ENCODE measurements around the gene AOC3. TPM values are rescaled to one million over a fixed set of nuclear protein-coding genes. Genes with fewer than 3 reads are reported as not detected.

The AOC3 gene
- total and polyA plus RNA-seq, 2 of the 8 experiments (the other 6 are each of a cell fraction or from before 2014, with no cell fraction given), result 2.5 to 2.7 TPM

DNA sequence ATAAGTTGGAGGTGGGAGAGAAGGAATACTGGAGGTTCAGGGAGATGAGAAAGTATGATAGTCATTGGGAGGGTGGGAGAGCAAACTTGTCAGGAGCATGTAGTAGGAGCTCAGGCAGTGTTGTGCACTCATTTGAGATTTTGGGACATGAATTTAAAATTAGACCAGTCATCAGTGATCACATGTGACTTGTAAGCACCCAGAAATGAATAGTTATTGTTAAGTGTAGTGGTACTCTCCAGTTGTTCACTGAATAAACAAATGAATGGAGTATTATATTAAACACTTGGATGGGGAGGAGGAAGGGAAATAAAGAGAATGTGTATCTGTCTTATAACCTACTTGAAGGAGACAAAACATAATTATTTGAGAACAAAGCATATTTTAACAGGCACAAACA, 20.0 kb upstream of the AOC3 start:
- TF ChIP-seq NANOG (IDR thresholded peaks at IDR 0.05; ENCODE audit: insufficient read depth, low read depth, low read length, poor library complexity, severe bottlenecking), result no peak
- no peak overlapping the region for H2BK20ac ChIP-seq (ENCODE audit: low read length)
- H2AFZ ChIP-seq (ENCODE audit: low read length), result no peak overlapping the region
- no peak overlapping the region for H3K4me3 ChIP-seq (ENCODE audit: extremely low read depth in 1 of 4, insufficient read depth in 2 of 4, low read depth in 3 of 4, low read length in 4 of 4)
- ChIA-PET CTCF (ENCODE audit: partially characterized antibody) (interaction anchor here (4.2 kb wide), 1 partner anchor 10 kb away, joined by 45 read pairs; the partner anchor contains the start of gene BECN1), POLR2A (ENCODE audit: partially characterized antibody) (interaction anchor here (1.6 to 8.9 kb wide), 4 partner anchors 8 to 167 kb away, joined by 3 to 69 read pairs (median 5); partner anchors contain the start of gene BECN1)
- no peak overlapping the region for H4K5ac ChIP-seq (ENCODE audit: insufficient read length, low read depth, low read length)
- no peak overlapping the region for H3K4ac ChIP-seq (replicated peaks; ENCODE audit: insufficient read length, low read depth, low read length)
- no peak overlapping the region for H4K91ac ChIP-seq (replicated peaks; ENCODE audit: insufficient read length, low read length)
- H3K79me1 ChIP-seq (ENCODE audit: low read depth, low read length), result peaks cover 2% of the 10 kb centered on the region; the same call in 1 of the 2 replicates
- H3K56ac ChIP-seq (replicated peaks; ENCODE audit: insufficient read length, low read depth, low read length), result no peak overlapping the region
- FAIRE-seq, result no peak
- no peak overlapping the region for H3K18ac ChIP-seq (ENCODE audit: extremely low read depth, low read length)
- no peak overlapping the region for H3K4me2 ChIP-seq (ENCODE audit: insufficient read depth in 1 of 2, low read depth in 2 of 2, low read length in 2 of 2)
- no peak overlapping the region for H2BK120ac ChIP-seq (replicated peaks; ENCODE audit: low read depth, low read length)
- peaks cover 9% of the 10 kb centered on the region for H3K23me2 ChIP-seq (ENCODE audit: low read depth, low read length)
- no peak overlapping the region for H2BK15ac ChIP-seq (ENCODE audit: low read length)
- no peak overlapping the region for H2BK5ac ChIP-seq (ENCODE audit: low read depth, low read length)
- H3K27me3 ChIP-seq (replicated peaks in 1 of 4; ENCODE audit: control insufficient read depth in 3 of 4, extremely low read depth in 1 of 4, insufficient read depth in 3 of 4, low read length in 3 of 4), result no peaks in the 10 kb centered on the region
- H4K8ac ChIP-seq (ENCODE audit: extremely low read depth, insufficient read depth, low read length), result no peak overlapping the region
- H3K4me1 ChIP-seq (replicated peaks in 1 of 4; ENCODE audit: control insufficient read depth in 3 of 4, insufficient read depth in 4 of 4, low read length in 3 of 4), result peaks cover 0 to 2% (median 0%) of the 10 kb centered on the region in 4 experiments; a peak in 2 of 7 replicates
- H2AK5ac ChIP-seq (ENCODE audit: low read depth, low read length), result no peak overlapping the region
- no peak overlapping the region for H3K9ac ChIP-seq (replicated peaks in 1 of 4; ENCODE audit: extremely low read depth in 1 of 4, low read depth in 3 of 4, low read length in 3 of 4)
- H4K20me1 ChIP-seq (replicated peaks in 1 of 2; ENCODE audit: control insufficient read depth in 1 of 2, insufficient read depth in 2 of 2, low read length in 2 of 2), result no peaks in the 10 kb centered on the region
- H3K9me3 ChIP-seq (ENCODE audit: insufficient read depth in 2 of 2, low read depth in 1 of 2, low read length in 1 of 2), result no peaks in the 10 kb centered on the region
- H3K14ac ChIP-seq (ENCODE audit: insufficient read length), result no peak overlapping the region
- no peak overlapping the region for H3K23ac ChIP-seq (ENCODE audit: insufficient read length)
- H2BK12ac ChIP-seq (ENCODE audit: low read depth, low read length), result no peak overlapping the region
- H3K27ac ChIP-seq (ENCODE audit: low read depth, low read length), result no peak overlapping the region
- DNase-seq (ENCODE audit: low read depth in 1 of 2, low spot score in 2 of 2), result no peak
- H3K36me3 ChIP-seq (ENCODE audit: control insufficient read depth in 2 of 4, insufficient read depth in 4 of 4, low read length in 3 of 4), result peaks cover 0 to 14% (median 5%) of the 10 kb centered on the region in 4 experiments; a peak in 3 of 8 replicates
- H3K79me2 ChIP-seq (ENCODE audit: control insufficient read depth in 1 of 2, insufficient read depth in 2 of 2, low read length in 2 of 2), result peaks cover 3 to 22% of the 10 kb centered on the region in 2 experiments

All from H1 (cell line).